Hematopoietic multipotent progenitor cell (in vitro differentiated cells): Measurements from ENCODE around the gene UPK3BL1. TPM values are rescaled to one million over a fixed set of nuclear protein-coding genes. Genes with fewer than 3 reads are reported as not detected.
"Not testable (repeated sequence)": the region's sequence is repeated elsewhere in the genome, so short reads cannot be mapped to it uniquely, and the experiment has no call there.

ENCODE experiments used
- DNase-seq, 3 donors: peaks; one replicate each; pipeline ENCODE4 v3.0.0-alpha.2; 2011 to 2015; ENCODE audit warnings: low read depth in 2 of 3, low spot score in 2 of 3
- total RNA-seq: library from RNA; depleted of rRNA; stranded (reverse); fragments of >200 nt; gene quantifications from one replicate; pipeline ENCODE4 v1.2.3, GENCODE V29; 2012

UPK3BL1 gene
- total RNA-seq: 0.27 TPM

- not testable (repeated sequence) for DNase-seq
Measured at GRCh38 chr7:102642691-102643090, at the start of gene UPK3BL1. Gene UPK3BL1 (minus strand): TSS chr7:102642791. CDS start chr7:102642741, 50 bp downstream.

GRCh38 chr7:102690602-102691001 lies 48.0 kb upstream of the UPK3BL1 start:
- not testable (repeated sequence) for DNase-seq

DNA sequence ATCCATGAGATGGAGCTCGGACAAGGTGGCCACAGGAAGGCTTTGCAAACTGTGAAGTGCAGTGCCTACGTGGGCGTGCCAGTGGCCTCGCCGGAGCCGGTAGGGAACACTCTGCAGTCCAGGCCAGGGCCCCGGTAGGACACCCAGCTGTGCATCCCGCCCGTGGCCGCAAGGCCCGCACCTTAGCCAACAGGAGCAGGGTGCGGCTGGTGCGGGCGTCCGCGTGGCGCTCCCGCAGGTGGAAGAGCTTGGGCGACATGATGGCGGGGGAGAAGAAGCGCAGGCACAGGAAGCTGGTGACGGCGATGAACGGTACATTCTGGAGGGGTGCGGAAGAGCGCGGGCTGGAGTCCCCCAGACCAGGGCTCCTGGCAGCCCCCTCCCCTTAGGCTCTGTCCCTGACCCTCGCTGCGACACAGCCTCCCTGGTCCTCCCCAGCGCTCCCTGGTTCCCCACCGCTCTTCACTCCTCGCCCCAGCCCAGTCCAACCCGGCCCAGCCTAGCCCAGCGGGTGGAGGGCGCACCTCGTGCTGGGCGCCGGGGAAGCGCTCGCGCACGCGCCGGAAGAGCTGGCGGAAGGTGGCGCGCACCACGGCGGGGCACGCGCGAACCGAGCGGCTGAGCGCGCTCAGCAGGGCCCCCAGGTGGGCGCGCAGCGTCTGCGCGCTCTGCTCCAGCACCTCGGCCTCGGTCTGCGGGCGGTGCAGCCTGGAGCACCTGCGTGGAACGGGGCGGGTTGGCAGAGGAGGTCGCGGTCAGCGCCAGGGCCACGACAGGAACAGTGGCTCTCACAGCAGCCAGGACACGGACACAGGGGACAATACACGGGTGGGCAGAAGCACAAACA lies 47.1 kb upstream of the UPK3BL1 start:
- DNase-seq: not testable (repeated sequence)

DNA sequence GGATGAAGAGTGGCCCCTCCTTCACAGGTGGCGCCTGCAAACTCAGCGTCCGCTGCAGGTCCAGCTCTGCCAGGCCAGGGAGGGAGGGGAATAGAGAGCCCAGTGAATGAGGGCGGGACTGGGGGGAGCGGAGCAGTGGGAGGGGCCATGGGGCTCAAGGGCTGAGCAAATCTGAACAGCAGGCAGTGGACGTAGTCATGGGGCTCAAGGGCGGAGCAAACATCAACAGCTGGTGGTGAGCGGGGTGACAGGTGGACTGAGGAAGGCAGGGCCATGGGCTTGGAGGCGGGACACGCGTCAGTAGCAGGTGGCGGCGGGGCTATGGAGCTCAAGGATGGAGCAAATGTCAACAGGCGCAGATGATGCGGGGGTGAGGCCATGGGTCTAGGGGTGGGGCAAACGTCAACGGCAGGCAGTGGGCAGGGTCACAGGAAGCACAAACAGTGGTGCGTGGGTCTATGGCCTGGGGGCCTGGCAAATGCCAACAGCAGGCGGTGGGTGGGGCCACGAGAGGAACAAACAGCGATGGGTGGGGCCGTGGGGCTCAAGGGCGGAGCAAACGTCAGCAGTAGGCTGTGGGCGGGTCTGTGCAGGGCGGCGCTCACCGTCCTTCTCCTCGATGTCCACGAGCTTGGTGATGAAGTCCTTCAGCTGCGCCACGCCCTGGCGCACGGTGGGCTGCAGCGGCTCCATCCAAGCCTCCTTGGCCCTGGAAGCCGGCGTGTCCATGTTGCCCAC lies 45.9 kb upstream of the UPK3BL1 start:
- DNase-seq: not testable (repeated sequence)

DNA sequence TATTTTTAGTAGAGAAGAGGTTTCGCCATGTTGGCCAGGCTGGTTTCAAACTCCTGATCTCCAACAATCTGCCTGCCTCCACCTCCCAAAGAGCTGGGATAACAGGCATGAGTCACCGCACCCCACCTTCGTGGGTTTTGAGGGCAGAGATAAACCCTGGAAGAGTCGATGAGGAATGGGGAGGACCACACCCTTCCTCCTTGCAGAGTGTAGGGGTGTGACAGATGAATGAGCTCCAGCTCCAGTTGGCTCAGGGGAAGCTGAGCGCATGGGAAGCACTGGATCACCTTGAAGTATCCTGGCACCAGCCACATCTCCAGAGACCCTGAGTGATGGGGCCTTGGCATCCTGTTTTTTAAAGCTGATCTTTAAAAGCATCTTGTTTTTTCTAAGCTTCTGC lies 40.0 kb upstream of the UPK3BL1 start:
- DNase-seq: not testable (repeated sequence)

DNA sequence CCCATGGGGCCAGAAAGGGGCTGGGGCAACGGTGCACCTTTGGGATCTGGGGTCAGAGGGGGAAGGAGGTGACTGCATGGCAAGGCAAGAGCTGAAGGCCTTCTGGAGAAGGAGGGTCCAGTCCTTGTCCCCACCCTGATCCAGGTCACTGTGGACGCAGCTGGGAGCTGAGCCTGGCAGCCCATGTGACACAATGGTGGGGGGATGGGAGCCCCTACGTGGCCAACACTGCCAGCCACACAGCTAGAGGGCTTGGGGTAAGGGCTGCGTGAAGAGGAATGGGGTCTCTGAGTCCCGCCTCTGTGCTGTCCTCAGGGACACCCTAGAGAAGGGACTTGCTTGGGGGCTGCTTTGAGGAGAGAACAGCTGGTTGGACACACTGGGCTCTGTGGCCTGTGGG lies 38.2 kb upstream of the UPK3BL1 start:
- not testable (repeated sequence) for DNase-seq

GRCh38 chr7:102675545-102675944 lies 33.0 kb upstream of the UPK3BL1 start:
- DNase-seq: not testable (repeated sequence)

- not testable (repeated sequence) for DNase-seq
Measured at GRCh38 chr7:102673447-102674067, 31.0 kb upstream of the UPK3BL1 start.

- not testable (repeated sequence) for DNase-seq
Measured at GRCh38 chr7:102671956-102672307, 29.3 kb upstream of the UPK3BL1 start.

DNA sequence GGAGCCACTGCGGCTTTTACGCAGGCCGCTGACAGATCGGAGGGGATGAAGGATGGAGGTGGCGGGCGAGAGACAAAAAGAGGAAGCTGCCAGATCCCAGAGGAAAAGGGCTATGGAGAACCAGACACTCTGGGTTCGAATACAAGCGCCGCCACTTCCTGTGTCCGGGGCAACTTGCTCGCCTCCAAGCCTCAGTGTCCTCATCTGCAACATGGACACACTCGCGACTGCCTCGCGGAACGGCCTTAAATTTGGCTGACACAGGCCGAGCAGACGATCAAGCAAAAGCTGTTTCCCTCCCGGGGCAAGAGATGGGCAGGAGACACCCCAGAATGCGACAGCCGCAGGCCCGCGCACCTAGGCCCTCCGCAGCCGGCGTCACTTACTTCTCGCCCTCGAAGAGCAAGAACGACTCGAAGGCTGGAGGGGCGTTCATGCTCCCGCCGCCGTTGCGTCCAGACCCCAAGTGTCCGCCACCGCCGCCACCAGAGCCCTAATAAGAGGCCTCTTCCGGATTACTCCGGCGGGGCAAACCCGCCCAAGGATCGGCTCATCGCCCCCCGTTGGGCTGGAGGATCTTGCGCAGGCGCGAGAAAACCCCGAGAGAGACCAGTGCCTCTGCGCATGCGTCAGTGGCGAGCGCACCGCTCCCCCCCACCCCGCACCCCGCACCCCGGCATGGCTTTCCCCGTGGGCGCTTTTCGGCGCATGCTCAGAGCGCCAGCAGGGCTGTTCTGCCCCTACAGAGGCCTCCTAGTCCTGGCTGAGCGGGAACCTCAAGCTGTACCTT lies 28.8 kb upstream of the UPK3BL1 start, which contains the start of gene POLR2J2:
POLR2J2 (minus strand) TSS at position 498 of the 790 bp plus-strand sequence; CDS start at position 436, 62 bp downstream.
- not testable (repeated sequence) for DNase-seq

- not testable (repeated sequence) for DNase-seq
Measured at GRCh38 chr7:102667523-102667922, 24.9 kb upstream of the UPK3BL1 start.

DNA sequence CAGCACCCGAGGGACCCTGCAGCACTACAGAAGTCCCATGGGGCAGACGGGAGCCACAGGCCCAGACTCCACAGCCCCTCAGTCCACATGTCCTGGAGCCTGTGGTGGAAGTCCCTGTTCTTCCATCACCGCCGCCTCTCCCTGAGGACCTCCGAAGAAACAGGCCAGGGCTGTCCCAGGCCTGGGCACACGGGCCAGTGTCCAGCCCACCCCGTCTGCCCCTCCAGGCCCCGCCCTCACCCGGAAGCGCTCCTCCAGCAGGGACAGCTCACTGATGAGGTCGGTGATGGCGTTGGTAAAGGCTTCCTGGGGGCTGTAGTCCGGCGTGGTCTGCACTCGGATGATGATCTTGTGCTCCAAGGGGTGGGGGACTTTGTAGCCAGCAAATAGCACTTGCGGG lies 24.3 kb upstream of the UPK3BL1 start:
- not testable (repeated sequence) for DNase-seq

DNA sequence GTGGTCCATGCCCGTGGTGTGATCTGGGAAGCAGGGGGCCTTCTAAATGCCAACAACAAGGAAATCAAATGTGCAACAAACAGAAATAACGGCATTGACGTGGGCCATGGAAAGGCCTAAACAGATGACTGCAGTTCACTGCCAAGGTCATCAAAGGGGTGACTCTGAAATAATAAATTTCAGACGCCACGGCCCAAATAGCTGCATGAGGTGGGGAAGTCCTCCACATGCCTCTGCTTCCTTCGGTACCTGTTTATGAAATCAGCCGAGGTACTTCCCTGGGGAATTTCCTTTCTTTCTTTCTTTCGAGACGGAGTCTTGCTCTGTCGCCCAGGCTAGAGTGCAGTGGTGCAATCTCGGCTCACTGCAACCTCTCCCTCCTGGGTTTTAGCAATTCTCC lies 22.2 kb upstream of the UPK3BL1 start:
- DNase-seq: not testable (repeated sequence)

- DNase-seq: not testable (repeated sequence)
Measured at GRCh38 chr7:102649924-102650323, 7.3 kb upstream of the UPK3BL1 start, which contains the start of gene SPDYE2B. Gene SPDYE2B (plus strand): TSS chr7:102650319. CDS start chr7:102652349, 2,030 bp downstream.

DNA sequence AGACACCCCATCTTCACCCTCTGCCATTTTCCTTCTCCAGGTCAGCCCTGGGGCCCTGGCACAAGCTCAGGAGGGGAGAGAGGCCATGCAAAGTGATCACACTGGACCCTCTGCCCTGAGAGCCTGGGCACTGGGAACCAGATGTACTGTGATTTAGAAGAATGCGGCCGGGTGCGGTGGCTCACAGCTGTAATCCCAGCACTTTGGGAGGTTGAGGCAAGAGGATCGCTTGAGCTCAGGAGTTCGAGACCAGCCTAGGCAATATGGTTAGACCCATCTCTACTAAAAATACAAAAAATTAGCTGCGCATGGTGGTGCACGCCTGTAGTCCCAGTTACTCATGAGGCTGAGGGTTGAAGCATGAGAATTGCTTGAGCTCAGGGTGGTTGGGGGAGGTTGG lies 5.2 kb upstream of the UPK3BL1 start:
- not testable (repeated sequence) for DNase-seq

DNA sequence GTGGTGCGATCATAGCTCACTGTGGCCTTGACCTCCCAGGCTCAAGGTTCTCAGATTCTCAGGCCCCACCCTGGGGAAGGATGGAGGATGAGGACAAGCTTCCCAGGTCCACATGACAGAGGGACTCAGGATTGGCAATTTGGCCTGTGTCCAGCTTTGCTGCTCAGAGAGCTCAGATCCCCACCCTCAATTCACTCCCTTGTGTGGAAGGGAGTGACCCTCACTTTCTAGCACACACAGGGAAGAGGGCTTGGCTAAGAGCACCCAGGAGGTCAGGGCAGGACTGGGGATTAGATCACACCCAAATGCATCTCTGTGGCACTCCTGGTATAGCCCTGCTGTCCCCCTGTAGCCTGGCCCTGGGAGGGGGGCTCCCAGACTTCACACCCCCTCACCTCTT lies 813 bp upstream of the UPK3BL1 start:
- DNase-seq: not testable (repeated sequence)

DNA sequence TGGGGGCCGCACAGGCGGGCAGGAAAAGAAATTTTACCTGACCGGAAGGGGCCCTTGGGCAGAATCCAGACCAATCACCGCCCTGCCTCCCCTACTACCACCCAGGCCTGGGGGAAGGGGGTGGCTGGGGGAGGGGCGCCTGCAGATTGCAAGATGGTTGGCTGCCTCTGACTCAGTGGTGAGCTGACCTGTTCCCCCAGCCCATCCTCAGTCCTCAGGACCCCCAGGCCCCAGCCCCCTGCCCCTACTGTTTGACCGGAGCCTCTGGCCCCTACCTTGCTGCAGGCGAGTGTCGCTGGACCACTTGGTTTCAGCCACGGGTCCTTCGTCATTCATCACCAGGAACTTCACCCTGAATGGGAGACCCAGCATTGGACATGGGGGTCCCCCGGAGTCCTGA lies 3.7 kb downstream of the UPK3BL1 start:
- DNase-seq: not testable (repeated sequence)

DNA sequence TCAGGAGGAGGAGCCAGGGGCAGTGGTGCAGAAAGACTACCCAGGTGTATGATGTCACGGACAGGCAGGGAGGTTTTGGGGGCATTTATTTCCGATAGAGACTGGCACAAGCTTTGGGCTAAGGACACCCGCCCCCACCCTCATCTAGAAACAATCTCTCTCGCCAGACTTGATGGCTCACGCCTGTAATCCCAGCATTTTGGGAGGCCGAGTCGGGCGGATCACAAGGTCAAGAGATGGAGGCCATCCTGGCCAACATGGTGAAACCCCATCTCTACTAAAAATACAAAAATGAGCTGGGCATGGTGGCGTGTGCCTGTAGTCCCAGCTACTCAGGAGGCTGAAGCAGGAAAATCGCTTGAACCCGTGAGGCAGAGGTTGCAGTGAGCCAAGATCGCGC lies 5.6 kb downstream of the UPK3BL1 start:
- DNase-seq: not testable (repeated sequence)

GRCh38 chr7:102635354-102635753 lies 7.2 kb downstream of the UPK3BL1 start:
- not testable (repeated sequence) for DNase-seq

DNA sequence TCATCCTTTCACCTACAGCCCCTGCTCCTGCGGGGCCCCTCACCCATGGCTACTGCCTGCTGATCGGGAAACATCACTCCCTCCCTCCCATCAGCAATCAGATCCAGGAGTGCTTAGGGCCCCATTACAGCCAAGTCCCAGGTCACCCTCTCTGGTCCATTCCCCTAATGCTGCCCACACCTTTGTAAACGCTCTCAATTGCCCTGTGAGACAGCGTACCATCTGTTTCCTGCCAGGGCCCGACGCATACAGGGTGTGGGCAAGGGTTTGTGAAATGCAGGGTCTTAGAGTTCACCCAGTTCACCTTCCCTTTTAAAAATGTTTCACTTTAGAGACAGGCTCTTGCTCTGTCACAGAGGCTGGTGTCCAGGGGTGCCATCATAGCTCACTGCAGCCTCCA lies 8.3 kb downstream of the UPK3BL1 start:
- not testable (repeated sequence) for DNase-seq
